Hepatocyte (in vitro differentiated cells): ENCODE results near the gene NUBPL. TPM values are rescaled to one million over a fixed set of nuclear protein-coding genes. Genes with fewer than 3 reads are reported as not detected.

Experiments used
- DNase-seq: peaks from one replicate; pipeline ENCODE4 v3.0.0-alpha.2; 2016; ENCODE audit warnings: low spot score
- H2AFZ ChIP-seq: fragments of 200-600 bp; sonication (generic); 2 replicates; pipeline ENCODE4 v1.6.0; 2016; ENCODE audit warnings: antibody characterized with exemption, mild to moderate bottlenecking
- H3K27ac ChIP-seq: fragments of 200-600 bp; sonication (generic); 2 replicates; pipeline ENCODE4 v1.5.1; 2016; ENCODE audit warnings: mild to moderate bottlenecking
- H3K27me3 ChIP-seq: fragments of 200-600 bp; sonication (generic); 2 replicates; pipeline ENCODE4 v1.6.1; 2016
- H3K36me3 ChIP-seq: fragments of 200-600 bp; sonication (generic); replicated peaks from 2 replicates; pipeline ENCODE4 v1.5.1; 2016; ENCODE audit warnings: low read depth; ENCODE audit not compliant: insufficient read depth
- H3K4me1 ChIP-seq: fragments of 200-600 bp; sonication (generic); 2 replicates; pipeline ENCODE4 v1.5.1; 2016; ENCODE audit warnings: mild to moderate bottlenecking, moderate library complexity; ENCODE audit not compliant: insufficient read depth
- H3K4me2 ChIP-seq: fragments of 200-600 bp; sonication (generic); 2 replicates; pipeline ENCODE4 v1.6.0; 2016
- H3K4me3 ChIP-seq: fragments of 200-600 bp; sonication (generic); 2 replicates; pipeline ENCODE4 v1.5.1; 2016; ENCODE audit warnings: mild to moderate bottlenecking
- H3K79me2 ChIP-seq: fragments of 200-600 bp; sonication (generic); 2 replicates; pipeline ENCODE4 v1.6.0; 2017; ENCODE audit warnings: mild to moderate bottlenecking
- H3K9me2 ChIP-seq: fragments of 200-600 bp; sonication (generic); replicated peaks from 2 replicates; pipeline ENCODE4 v1.6.0; 2017; ENCODE audit warnings: mild to moderate bottlenecking; ENCODE audit not compliant: insufficient read depth
- H3K9me3 ChIP-seq: fragments of 200-600 bp; sonication (generic); 2 replicates; pipeline ENCODE4 v1.5.1; 2016; ENCODE audit warnings: low read depth, mild to moderate bottlenecking
- H4K20me1 ChIP-seq: fragments of 200-600 bp; sonication (generic); 2 replicates; pipeline ENCODE4 v1.6.0; 2016; ENCODE audit warnings: mild to moderate bottlenecking; ENCODE audit not compliant: insufficient read depth, poor library complexity, severe bottlenecking
- CTCF ChIP-seq: fragments of 200-600 bp; sonication (generic); IDR thresholded peaks from 2 replicates; pipeline ENCODE4 v1.5.1; 2016; ENCODE audit warnings: antibody characterized with exemption, mild to moderate bottlenecking; ENCODE audit not compliant: poor library complexity
- EZH2 ChIP-seq: fragments of 200-600 bp; sonication (generic); IDR thresholded peaks from 2 replicates; pipeline ENCODE4 v1.6.1; 2016; ENCODE audit warnings: antibody characterized with exemption, mild to moderate bottlenecking, borderline replicate concordance
- EZH2phosphoT487 ChIP-seq: fragments of 200-600 bp; sonication (generic); IDR thresholded peaks from one replicate; pipeline ENCODE4 v1.6.1; 2018; ENCODE audit warnings: antibody characterized with exemption, mild to moderate bottlenecking, low read depth, moderate library complexity; ENCODE audit not compliant: unreplicated experiment, severe bottlenecking
- WGBS: methylation state at CpG from one replicate; pipeline ENCODE4 v1.1.6; 2016; ENCODE audit warnings: low lambda C conversion rate; ENCODE audit errors: missing lambda C conversion rate; 5-methylcytosine and 5-hydroxymethylcytosine counted together
- polyA plus RNA-seq: library from polyadenylated mRNA; unstranded; fragments of >200 nt; fragmentation: Nextera tagmentation; extraction: Ambion mirVana; gene quantifications from 2 replicates; pipeline ENCODE4 v1.2.1, GENCODE V29; 2016
- total RNA-seq: library from RNA; depleted of rRNA; stranded (reverse); fragments of >200 nt; gene quantifications from 2 replicates; pipeline ENCODE4 v1.2.3, GENCODE V29; 2014

The NUBPL gene
- total and polyA plus RNA-seq, 2 experiments from 2014 or later, result 7.4 to 14.8 TPM

- H3K4me3 ChIP-seq, result no peak overlapping the region
- H3K27ac ChIP-seq, result no peak overlapping the region
- H3K4me2 ChIP-seq, result no peak overlapping the region
- H3K4me1 ChIP-seq, result peaks cover 15% of the 10 kb centered on the region
- no peaks in the 10 kb centered on the region for H4K20me1 ChIP-seq
- H3K36me3 ChIP-seq, result no peaks in the 10 kb centered on the region
- no peaks in the 10 kb centered on the region for H3K9me3 ChIP-seq
- 77% methylated on average over 3 of the region's 3 CpGs for WGBS
- DNase-seq, result no peak
- no peak for TF ChIP-seq EZH2phosphoT487
- no peaks in the 10 kb centered on the region for H3K9me2 ChIP-seq
- H3K79me2 ChIP-seq, result no peaks in the 10 kb centered on the region
- no peak overlapping the region for H2AFZ ChIP-seq
- no peaks in the 10 kb centered on the region for H3K27me3 ChIP-seq
Measured at GRCh38 chr14:31894351-31894750, 333.1 kb downstream of the NUBPL start.

- no peaks in the 10 kb centered on the region for H3K9me2 ChIP-seq
- no peak overlapping the region for H3K4me2 ChIP-seq
- no peaks in the 10 kb centered on the region for H3K27me3 ChIP-seq
- no peak overlapping the region for H3K27ac ChIP-seq
- no peaks in the 10 kb centered on the region for H4K20me1 ChIP-seq
- DNase-seq, result peak; percentile 26
- H3K9me3 ChIP-seq, result no peaks in the 10 kb centered on the region
- H2AFZ ChIP-seq, result no peak overlapping the region
- H3K36me3 ChIP-seq, result no peaks in the 10 kb centered on the region
- TF ChIP-seq EZH2phosphoT487 (no peak), EZH2 (no peak), CTCF (no peak)
- no peaks in the 10 kb centered on the region for H3K79me2 ChIP-seq
- H3K4me1 ChIP-seq, result peaks cover 15% of the 10 kb centered on the region
- no peak overlapping the region for H3K4me3 ChIP-seq
- 61% methylated on average over 2 of the region's 2 CpGs for WGBS
Measured at GRCh38 chr14:31895206-31895605, 334.0 kb downstream of the NUBPL start.

- DNase-seq, result no peak
- Histone ChIP-seq H3K79me2 (no peaks in the 10 kb centered on the region), H3K27ac (no peak overlapping the region), H3K4me2 (no peak overlapping the region), H2AFZ (no peak overlapping the region), H4K20me1 (no peaks in the 10 kb centered on the region), H3K4me3 (no peak overlapping the region), H3K4me1 (peaks cover 15% of the 10 kb centered on the region), H3K9me2 (no peaks in the 10 kb centered on the region), H3K27me3 (no peaks in the 10 kb centered on the region), H3K36me3 (no peaks in the 10 kb centered on the region), H3K9me3 (no peaks in the 10 kb centered on the region)
- 69% methylated on average over 2 of the region's 2 CpGs for WGBS
- no peak for TF ChIP-seq CTCF
- no peak for TF ChIP-seq EZH2phosphoT487
- no peak for TF ChIP-seq EZH2
Measured at GRCh38 chr14:31895646-31896045, 334.4 kb downstream of the NUBPL start.

- no peak overlapping the region for H3K27ac ChIP-seq
- peaks cover 25% of the 10 kb centered on the region for H3K4me1 ChIP-seq
- DNase-seq, result no peak
- no peaks in the 10 kb centered on the region for H3K79me2 ChIP-seq
- H2AFZ ChIP-seq, result no peak overlapping the region
- H4K20me1 ChIP-seq, result no peaks in the 10 kb centered on the region
- no peaks in the 10 kb centered on the region for H3K9me3 ChIP-seq
- H3K4me2 ChIP-seq, result no peak overlapping the region
- no peaks in the 10 kb centered on the region for H3K9me2 ChIP-seq
- no peaks in the 10 kb centered on the region for H3K27me3 ChIP-seq
- H3K4me3 ChIP-seq, result no peak overlapping the region
- TF ChIP-seq EZH2 (no peak), EZH2phosphoT487 (no peak), CTCF (no peak)
- 78% methylated on average over 4 of the region's 4 CpGs for WGBS
- H3K36me3 ChIP-seq, result no peaks in the 10 kb centered on the region
Measured at GRCh38 chr14:31897581-31898186, 336.5 kb downstream of the NUBPL start.
